Parathyroid adenoma (tissue), 2 donors: ENCODE data around the gene SLC47A2.

Source experiments
- H2AFZ ChIP-seq: fragments of 300-600 bp; sonication (generic); one replicate; pipeline ENCODE4 v1.7.0; 2017; ENCODE audit warnings: antibody characterized with exemption, mild to moderate bottlenecking
- H3K27ac ChIP-seq: fragments of 300-600 bp; sonication (generic); one replicate; pipeline ENCODE4 v1.7.0; 2017
- H3K27me3 ChIP-seq: fragments of 300-600 bp; sonication (generic); one replicate; pipeline ENCODE4 v1.7.0; 2017; ENCODE audit warnings: low read length; ENCODE audit not compliant: control insufficient read depth, insufficient read depth
- H3K36me3 ChIP-seq: fragments of 300-600 bp; sonication (generic); one replicate; pipeline ENCODE4 v1.7.0; 2017; ENCODE audit warnings: low read length; ENCODE audit not compliant: control insufficient read depth, insufficient read depth
- H3K4me1 ChIP-seq: fragments of 300-600 bp; sonication (generic); one replicate; pipeline ENCODE4 v1.7.0; 2017; ENCODE audit warnings: control low read depth
- H3K4me2 ChIP-seq: fragments of 300-600 bp; sonication (generic); one replicate; pipeline ENCODE4 v1.7.0; 2017; ENCODE audit warnings: low read length
- H3K4me3 ChIP-seq: fragments of 300-600 bp; sonication (generic); one replicate; pipeline ENCODE4 v1.7.0; 2017; ENCODE audit warnings: low read depth, low read length
- H3K79me2 ChIP-seq: fragments of 300-600 bp; sonication (generic); one replicate; pipeline ENCODE4 v1.7.0; 2017; ENCODE audit warnings: control low read depth
- H3K9ac ChIP-seq: fragments of 300-600 bp; sonication (generic); one replicate; pipeline ENCODE4 v1.7.0; 2017; ENCODE audit warnings: mild to moderate bottlenecking
- H3K9me3 ChIP-seq: fragments of 300-600 bp; sonication (generic); one replicate; pipeline ENCODE4 v1.7.0; 2017; ENCODE audit warnings: low read length; ENCODE audit not compliant: control insufficient read depth
- CTCF ChIP-seq: fragments of 300-600 bp; sonication (generic); IDR thresholded peaks from one replicate; pipeline ENCODE4 v1.7.0; 2017; ENCODE audit warnings: antibody characterized with exemption, mild to moderate bottlenecking
- donor health status: primary hyperparathyroidism.

The SLC47A2 gene

GRCh38 chr17:19760746-19761145 lies 44.4 kb upstream of the SLC47A2 start:
- Histone ChIP-seq H3K79me2 (no peaks in the 10 kb centered on the region), H3K36me3 (no peaks in the 10 kb centered on the region), H3K4me2 (no peak overlapping the region), H3K9me3 (no peaks in the 10 kb centered on the region), H3K4me3 (no peak overlapping the region), H2AFZ (no peak overlapping the region), H3K27ac (no peak overlapping the region), H3K4me1 (no peaks in the 10 kb centered on the region), H3K9ac (no peak overlapping the region), H3K27me3 (no peaks in the 10 kb centered on the region)
- no peak for TF ChIP-seq CTCF

DNA sequence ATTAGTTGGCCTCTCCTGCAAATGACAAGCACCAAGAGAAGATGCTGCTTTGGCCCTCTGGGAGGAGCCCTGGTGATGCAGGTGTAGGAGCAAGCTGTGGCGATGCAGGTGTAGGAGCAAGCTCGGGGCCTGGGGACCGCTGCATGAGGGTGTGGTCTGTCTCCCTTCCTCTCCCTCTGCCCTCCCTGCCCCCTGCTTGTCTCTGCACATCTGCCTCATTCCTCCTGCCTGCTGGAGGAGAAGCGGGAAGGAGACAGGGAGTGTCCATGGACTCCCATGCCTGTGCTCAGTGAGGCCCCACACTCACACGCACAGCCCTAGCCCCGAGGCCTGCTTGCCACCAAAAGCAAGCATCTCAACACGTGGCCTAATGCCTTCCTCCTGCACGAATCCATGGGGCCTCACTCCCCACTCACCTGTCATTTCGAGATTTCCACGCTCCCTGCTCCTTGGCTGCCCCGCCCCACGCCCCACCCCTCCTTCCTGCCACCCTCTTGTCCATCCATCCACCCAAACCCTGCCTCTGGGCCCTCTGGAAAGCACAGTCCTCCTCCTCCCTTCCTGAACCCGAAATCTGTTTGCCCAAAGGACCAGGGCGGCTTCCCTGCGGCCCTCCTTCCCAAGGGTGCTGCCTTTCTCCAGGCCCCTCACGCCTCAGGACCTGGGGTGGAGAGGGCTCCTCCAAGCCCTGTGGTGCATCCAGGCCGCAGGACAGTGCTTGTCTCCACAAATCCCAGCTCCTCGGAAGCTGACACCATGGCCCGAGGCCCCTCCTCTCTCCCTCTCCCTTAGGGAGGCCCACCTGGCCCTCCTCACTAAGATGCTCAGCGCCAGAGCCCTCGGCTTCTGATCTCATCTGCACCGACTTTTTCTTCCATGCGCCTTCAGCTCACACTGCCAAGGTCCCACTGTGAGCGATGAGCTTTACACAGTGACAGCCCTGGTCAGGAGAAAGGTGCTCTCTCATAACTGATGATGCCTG lies 43.5 kb upstream of the SLC47A2 start:
- Histone ChIP-seq H3K4me2 (no peak overlapping the region), H3K9ac (no peak overlapping the region), H3K27me3 (no peaks in the 10 kb centered on the region), H3K9me3 (no peaks in the 10 kb centered on the region), H3K79me2 (no peaks in the 10 kb centered on the region), H3K36me3 (no peaks in the 10 kb centered on the region), H3K4me3 (no peak overlapping the region), H3K4me1 (no peaks in the 10 kb centered on the region), H2AFZ (no peak overlapping the region), H3K27ac (no peak overlapping the region)
- TF ChIP-seq CTCF, result no peak

DNA sequence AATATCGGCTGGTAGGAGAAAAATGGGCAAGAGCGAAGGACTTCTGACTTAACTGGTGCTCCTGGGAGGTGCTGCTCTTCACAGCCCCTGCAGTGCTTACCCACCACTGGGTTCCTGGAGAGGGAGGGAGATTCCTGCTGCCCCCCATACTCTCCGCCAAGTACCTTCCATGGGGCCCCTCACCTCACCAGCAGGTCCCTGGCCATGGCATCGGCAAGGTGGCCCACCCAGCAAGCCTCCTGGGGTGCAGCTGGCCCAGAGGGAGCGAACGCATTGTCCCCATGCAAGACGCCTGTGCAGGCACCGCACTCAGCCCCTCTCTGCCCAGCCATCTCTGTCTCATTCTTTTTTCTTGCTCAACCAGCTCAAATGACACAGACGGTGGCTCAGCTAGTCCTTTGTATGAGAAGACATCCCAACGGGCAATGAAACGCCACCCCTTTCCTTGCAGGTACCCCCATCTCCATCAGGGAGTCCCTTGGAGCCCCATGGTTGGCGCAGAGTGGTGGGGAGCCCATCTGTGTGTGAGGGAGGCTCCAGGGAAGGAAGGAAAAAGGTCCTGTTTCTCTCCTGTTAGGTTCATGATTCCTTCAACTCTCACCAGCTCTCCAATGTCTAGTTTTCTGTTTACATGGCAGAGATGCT lies 41.3 kb upstream of the SLC47A2 start:
- Histone ChIP-seq H3K36me3 (no peaks in the 10 kb centered on the region), H2AFZ (no peak overlapping the region), H3K4me3 (no peak overlapping the region), H3K27ac (no peak overlapping the region), H3K9ac (no peak overlapping the region), H3K9me3 (no peaks in the 10 kb centered on the region), H3K27me3 (no peaks in the 10 kb centered on the region), H3K79me2 (no peaks in the 10 kb centered on the region), H3K4me1 (no peaks in the 10 kb centered on the region), H3K4me2 (no peak overlapping the region)
- TF ChIP-seq CTCF, result no peak

DNA sequence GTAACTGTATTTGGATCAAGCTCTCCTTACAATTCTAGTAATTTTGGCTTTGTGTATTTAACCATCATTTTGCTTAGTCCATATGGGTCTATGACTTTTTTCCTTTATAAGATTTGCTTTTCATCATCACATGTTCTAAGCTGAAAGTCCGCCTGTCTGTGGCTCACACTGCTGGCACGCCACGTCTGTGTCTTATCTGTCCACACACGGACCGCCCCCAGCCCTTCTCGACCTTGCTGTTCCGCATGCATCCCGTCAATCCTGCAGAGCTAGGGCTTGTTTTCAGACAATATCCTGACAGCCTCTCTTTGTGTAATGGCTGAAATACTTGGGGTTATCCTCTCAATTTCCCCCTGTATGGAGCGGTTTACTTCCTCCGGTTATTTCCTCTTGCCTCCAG lies 40.2 kb upstream of the SLC47A2 start:
- Histone ChIP-seq H3K9ac (no peak overlapping the region), H3K9me3 (no peaks in the 10 kb centered on the region), H3K79me2 (no peaks in the 10 kb centered on the region), H3K27me3 (no peaks in the 10 kb centered on the region), H3K4me1 (no peaks in the 10 kb centered on the region), H3K4me3 (no peak overlapping the region), H3K36me3 (no peaks in the 10 kb centered on the region), H2AFZ (no peak overlapping the region), H3K27ac (no peak overlapping the region), H3K4me2 (no peak overlapping the region)
- no peak for TF ChIP-seq CTCF
